GM21515 (cell line): ENCODE data around the gene FOCAD.
A peak's percentile ranks its signal among the peaks of the same experiment; 100 is the strongest.

ENCODE experiments used
- ATAC-seq: cut with Tn5 transposase; IDR thresholded peaks from one replicate; pipeline ENCODE4 v1.9.1; 2021; ENCODE audit not compliant: unreplicated experiment

The FOCAD gene

GRCh38 chr9:20872340-20872977 is 188.4 kb downstream of the FOCAD start:
- no peak for ATAC-seq

DNA sequence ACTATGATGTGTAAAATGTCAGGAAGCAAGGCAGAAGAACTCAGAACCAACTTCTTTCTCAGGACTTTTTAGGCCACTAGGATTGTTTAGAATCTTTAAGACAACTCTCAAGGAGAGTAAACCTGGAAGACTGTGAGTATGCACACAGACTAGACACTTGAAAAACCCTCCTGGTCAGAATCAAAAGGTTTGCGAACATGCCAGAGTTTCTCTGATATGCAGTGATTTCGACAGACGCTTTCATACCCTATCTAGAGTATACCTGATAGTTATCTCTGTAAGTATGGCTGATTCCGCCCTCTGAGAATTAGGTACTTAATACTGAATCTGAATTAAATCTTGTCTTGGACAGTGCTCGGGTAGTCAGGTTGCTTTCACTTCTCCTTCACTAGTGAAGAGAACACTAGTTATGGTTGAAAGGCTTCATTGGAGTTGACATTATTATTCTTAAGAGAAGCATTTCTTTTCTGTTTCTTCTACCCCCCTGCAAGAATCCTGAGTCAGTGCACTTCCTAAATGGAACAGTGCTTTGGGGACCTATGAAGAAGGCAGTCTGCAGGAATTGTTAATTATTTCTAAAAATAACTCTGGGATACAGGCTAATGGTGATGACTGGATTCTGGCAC is 189.3 kb downstream of the FOCAD start:
- no peak for ATAC-seq

- ATAC-seq, result no peak
Observed at GRCh38 chr9:20880271-20880670, 196.2 kb downstream of the FOCAD start.

GRCh38 chr9:20880675-20881074 is 196.6 kb downstream of the FOCAD start:
- ATAC-seq, result no peak

DNA sequence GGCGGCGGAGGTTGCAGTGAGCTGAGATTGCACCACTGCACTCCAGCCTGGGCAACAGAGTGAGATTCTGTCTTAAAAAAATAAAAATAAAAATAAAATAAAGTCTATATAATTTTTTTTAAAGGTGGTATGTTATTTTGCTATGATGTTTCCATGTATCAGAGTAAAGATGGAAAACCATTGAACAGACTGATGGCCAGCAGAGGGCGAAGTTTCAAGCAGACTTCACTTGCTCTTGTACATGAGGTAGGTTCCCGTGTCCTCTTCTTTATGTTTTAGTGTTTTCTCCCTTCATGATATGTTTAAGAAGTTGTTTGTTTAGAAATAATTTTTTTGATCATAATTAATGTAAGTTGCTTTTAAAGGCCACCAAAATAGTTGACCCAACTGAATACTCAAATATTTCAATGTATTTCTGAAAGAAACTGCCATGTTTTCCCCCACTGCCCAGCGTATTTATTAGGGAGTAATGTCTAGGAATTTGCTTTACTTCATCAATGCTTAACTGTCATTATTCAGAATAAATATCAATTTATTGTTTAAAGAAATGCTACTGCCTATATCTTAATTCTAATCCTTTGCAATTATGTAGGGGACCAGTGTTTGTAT is 201.0 kb downstream of the FOCAD start:
- peak; percentile 65 for ATAC-seq

- ATAC-seq, result no peak
Observed at GRCh38 chr9:20898885-20899554, 215.0 kb downstream of the FOCAD start.

DNA sequence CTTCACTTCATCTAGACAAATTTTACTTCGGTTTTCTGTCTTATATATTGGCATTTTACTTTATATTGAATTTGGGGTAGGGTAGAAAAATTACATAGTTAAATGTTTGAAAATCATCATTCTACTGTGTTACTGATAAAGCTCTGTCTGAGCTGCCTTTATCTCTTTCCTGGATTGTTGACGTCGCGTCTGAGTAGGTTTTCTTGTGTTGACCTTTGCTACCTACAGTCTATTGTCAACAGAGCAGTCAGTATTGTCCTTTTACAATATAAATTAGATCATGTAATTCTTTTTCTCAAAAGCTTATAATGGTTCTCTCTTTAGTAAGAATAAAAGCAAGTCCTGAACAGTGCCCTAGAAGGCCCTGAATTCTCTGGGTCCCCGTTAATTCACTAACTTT is 219.2 kb downstream of the FOCAD start:
- no peak for ATAC-seq

GRCh38 chr9:20904995-20905394 is 220.9 kb downstream of the FOCAD start:
- ATAC-seq, result no peak

GRCh38 chr9:20906326-20906725 is 222.3 kb downstream of the FOCAD start:
- no peak for ATAC-seq

DNA sequence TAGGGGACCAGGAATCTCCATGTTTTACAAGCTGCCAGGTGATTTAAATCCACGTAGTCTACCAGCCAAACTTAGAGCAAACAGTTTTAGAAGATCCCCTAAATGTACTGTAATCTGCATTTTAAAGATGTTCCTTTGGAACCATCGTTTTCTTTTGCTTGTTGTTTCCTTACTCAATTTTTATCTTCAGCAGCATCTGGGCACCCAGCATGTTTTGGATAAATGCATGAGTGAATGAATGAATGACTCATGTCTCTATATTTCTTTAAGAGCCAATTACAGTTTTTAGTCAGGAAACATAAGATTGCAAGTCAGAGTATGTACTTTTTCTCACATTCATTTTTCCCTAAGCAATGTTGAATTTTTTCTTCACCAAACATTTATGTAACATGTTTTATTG is 224.4 kb downstream of the FOCAD start:
- ATAC-seq, result no peak

- no peak for ATAC-seq
Observed at GRCh38 chr9:20914556-20914955, 230.5 kb downstream of the FOCAD start.

DNA sequence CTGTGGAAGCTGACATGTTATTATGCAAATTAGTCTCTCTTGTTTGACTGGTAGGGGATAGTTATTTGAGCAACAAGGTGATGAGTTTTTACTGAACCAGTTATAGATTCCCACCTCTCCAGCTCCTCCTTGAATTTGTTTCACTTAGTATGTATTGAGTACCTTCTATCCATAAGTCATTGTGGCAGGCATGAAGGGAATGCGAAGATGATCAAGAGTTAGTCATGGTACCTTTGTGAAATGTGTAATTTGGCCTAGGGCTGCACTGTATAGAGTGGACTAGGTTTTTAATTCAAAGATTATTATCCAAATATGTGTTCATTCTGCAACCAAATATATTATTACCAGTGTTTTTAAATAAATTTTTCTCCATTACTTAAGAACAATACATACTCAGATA is 237.3 kb downstream of the FOCAD start:
- ATAC-seq, result no peak

- no peak for ATAC-seq
Observed at GRCh38 chr9:20925256-20926045, 241.4 kb downstream of the FOCAD start.

GRCh38 chr9:20929276-20929675 is 245.2 kb downstream of the FOCAD start:
- no peak for ATAC-seq

- no peak for ATAC-seq
Observed at GRCh38 chr9:20930836-20931235, 246.8 kb downstream of the FOCAD start.

GRCh38 chr9:20940447-20941173 is 256.6 kb downstream of the FOCAD start:
- peak; percentile 40 for ATAC-seq

- peak; percentile 99 for ATAC-seq
Observed at GRCh38 chr9:20941174-20941690, 257.2 kb downstream of the FOCAD start.

DNA sequence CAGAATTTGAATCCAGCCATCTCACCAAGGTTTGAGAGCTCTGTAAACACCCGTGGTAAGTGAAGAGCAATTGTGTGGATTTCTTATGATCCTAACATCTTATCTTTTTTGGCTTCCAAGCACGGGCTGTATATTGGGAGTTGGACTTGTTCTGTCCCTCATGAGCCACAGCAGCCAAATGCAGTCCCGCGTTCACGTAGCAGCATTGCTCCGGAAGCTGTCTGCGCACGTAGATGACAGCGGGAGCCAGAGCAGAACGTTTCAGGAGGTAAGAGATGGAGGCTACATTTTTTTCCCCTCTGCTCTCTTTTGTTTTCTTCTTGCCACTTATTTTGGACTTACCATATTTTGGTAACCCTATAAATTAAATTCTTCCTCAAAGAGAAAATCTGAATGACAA is 260.4 kb downstream of the FOCAD start:
- ATAC-seq, result no peak

DNA sequence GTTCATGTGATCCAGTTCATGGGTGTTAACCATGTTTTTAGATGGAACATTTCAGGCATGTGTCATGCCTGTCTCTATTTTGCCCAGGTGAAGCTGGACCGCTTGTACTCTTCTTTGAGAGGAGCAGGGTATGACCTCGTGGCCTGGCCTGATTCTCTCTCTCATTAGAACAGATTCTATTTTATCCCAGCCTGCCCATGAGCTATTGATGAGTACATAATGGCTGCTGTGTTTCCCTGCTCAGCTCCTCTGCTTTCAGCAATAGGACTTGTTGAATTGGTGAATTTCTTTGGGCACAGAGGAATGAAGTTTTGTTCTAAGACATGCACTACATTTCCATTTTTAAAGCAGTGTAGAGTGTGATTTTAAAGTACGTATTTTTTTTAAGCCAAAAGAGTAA is 261.2 kb downstream of the FOCAD start:
- no peak for ATAC-seq

DNA sequence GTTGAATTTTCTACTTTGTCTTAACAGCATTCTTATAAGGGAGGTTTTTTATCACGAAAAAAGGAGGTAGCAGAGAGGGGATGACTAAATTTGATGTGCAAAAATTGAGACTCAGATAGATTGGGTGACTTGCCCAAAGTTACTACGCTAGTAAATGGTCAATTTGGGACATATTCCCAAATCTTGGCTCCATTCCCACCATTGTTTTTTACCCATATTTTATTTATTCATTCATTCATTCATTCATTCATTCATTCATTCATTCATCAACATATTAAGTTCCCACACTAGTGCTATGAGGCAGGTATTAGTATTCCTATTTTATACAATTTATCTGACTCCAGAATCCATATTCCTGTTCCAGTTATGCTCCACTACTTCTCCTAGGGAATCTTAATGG is 261.8 kb downstream of the FOCAD start:
- no peak for ATAC-seq
